Muscle of leg (tissue), 11 donors: ENCODE measurements around the gene NEK5. TPM values are rescaled to one million over a fixed set of nuclear protein-coding genes. Genes with fewer than 3 reads are reported as not detected.

Experiments used
- DNase-seq: peaks from one replicate; pipeline ENCODE4 v3.0.0; 2013
- H3K27ac ChIP-seq: one replicate; pipeline ENCODE4 v1.5.1; 2013; ENCODE audit warnings: mild to moderate bottlenecking, low read length, control low read depth
- H3K27me3 ChIP-seq: one replicate; pipeline ENCODE4 v1.6.1; 2013; ENCODE audit warnings: low read length; ENCODE audit not compliant: control insufficient read depth, insufficient read depth
- H3K36me3 ChIP-seq: one replicate; pipeline ENCODE4 v1.6.1; 2013; ENCODE audit warnings: low read length; ENCODE audit not compliant: control insufficient read depth, insufficient read depth
- H3K4me1 ChIP-seq: one replicate; pipeline ENCODE4 v1.6.1; 2013; ENCODE audit warnings: low read length; ENCODE audit not compliant: control insufficient read depth, insufficient read depth
- H3K4me3 ChIP-seq: one replicate; pipeline ENCODE4 v1.5.1; 2013; ENCODE audit warnings: low read length, control low read depth
- H3K9me3 ChIP-seq: replicated peaks from 2 replicates; pipeline ENCODE4 v1.6.1; 2013; ENCODE audit warnings: low read depth, low read length; ENCODE audit not compliant: control insufficient read depth
- WGBS: methylation state at CpG from one replicate; pipeline ENCODE4 v1.1.5; 2013; ENCODE audit warnings: missing lambda C conversion rate; ENCODE audit not compliant: insufficient coverage; 5-methylcytosine and 5-hydroxymethylcytosine counted together
- polyA plus RNA-seq, 8 donors: library from polyadenylated mRNA; unstranded; fragments of 120-200 nt; gene quantifications; one replicate each; pipeline versions ENCODE4 v1.2.1 to v1.2.3, GENCODE V29; 2013; ENCODE audit warnings: inconsistent platforms in 1 of 8, low replicate concordance in 1 of 8; ENCODE audit not compliant: insufficient read length in 8 of 8, insufficient read depth in 1 of 8
- total RNA-seq: library from RNA; stranded (reverse); fragments of 120-200 nt; gene quantifications from one replicate; pipeline ENCODE4 v1.2.4, GENCODE V29; 2013

NEK5 gene
- total and polyA plus RNA-seq, 9 donors = 0.34 to 1.1 (median 0.69) TPM

- WGBS = no CpG with 5 or more reads among the region's 5 CpGs
- H3K27me3 ChIP-seq = no peaks in the 10 kb centered on the region
- H3K27ac ChIP-seq = no peak overlapping the region
- peaks cover 8% of the 10 kb centered on the region for H3K4me1 ChIP-seq
- DNase-seq = no peak
- H3K9me3 ChIP-seq = no peaks in the 10 kb centered on the region
- H3K36me3 ChIP-seq = peaks cover 6% of the 10 kb centered on the region
- H3K4me3 ChIP-seq = no peak overlapping the region
Observed at GRCh38 chr13:52162279-52163101, 33.6 kb upstream of the NEK5 start.

GRCh38 chr13:52161181-52161646 lies 32.3 kb upstream of the NEK5 start:
- Histone ChIP-seq H3K27me3 (no peaks in the 10 kb centered on the region), H3K36me3 (peaks cover 6% of the 10 kb centered on the region), H3K9me3 (no peaks in the 10 kb centered on the region), H3K4me3 (no peak overlapping the region), H3K27ac (no peak overlapping the region), H3K4me1 (peaks cover 8% of the 10 kb centered on the region)
- DNase-seq = no peak
- 64% methylated on average over 2 of the region's 3 CpGs for WGBS

DNA sequence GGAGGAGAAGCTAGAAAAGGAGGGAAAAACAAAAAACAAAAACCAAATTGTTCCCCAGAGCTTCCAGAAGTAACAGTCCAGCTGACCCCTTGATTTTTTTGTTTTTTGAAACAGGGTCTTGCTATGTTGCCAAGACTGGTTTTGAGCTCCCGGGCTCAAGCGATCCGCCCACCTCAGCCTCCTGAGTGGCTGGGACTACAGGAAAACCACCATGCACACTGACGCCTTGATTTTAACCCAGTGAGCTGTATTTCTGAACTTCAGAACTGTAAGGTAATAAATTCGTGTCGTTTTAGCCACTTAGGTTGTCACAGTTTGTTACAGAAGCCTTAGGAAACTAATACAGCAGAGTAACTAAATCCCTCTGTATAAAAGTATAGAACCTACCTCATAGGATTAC lies 31.6 kb upstream of the NEK5 start:
- peaks cover 8% of the 10 kb centered on the region for H3K4me1 ChIP-seq
- no peaks in the 10 kb centered on the region for H3K27me3 ChIP-seq
- H3K9me3 ChIP-seq = no peaks in the 10 kb centered on the region
- DNase-seq = peak; percentile 14
- no peak overlapping the region for H3K27ac ChIP-seq
- peaks cover 2% of the 10 kb centered on the region for H3K36me3 ChIP-seq
- H3K4me3 ChIP-seq = no peak overlapping the region
- 38% methylated on average over 4 of the region's 6 CpGs for WGBS

- peaks cover 2% of the 10 kb centered on the region for H3K36me3 ChIP-seq
- DNase-seq = no peak
- H3K9me3 ChIP-seq = no peaks in the 10 kb centered on the region
- H3K4me3 ChIP-seq = no peak overlapping the region
- no peak overlapping the region for H3K27ac ChIP-seq
- H3K27me3 ChIP-seq = no peaks in the 10 kb centered on the region
- H3K4me1 ChIP-seq = peaks cover 8% of the 10 kb centered on the region
- WGBS = 91% methylated on average over 5 of the region's 6 CpGs
Observed at GRCh38 chr13:52160053-52160452, 31.2 kb upstream of the NEK5 start.

GRCh38 chr13:52159159-52159982 lies 30.5 kb upstream of the NEK5 start, which contains the start of gene NEK3:
Gene NEK3, minus strand, starts transcription at chr13:52159597. Its CDS starts 3,406 bp downstream, at chr13:52156191.
- H3K9me3 ChIP-seq = no peaks in the 10 kb centered on the region
- H3K4me3 ChIP-seq = peak within 1 kb of the TSS; percentile 81
- peak; percentile 89 for DNase-seq
- under 1% methylated on average over 70 of the region's 74 CpGs for WGBS
- peaks cover 2% of the 10 kb centered on the region for H3K36me3 ChIP-seq
- H3K27ac ChIP-seq = peak within 1 kb of the TSS; percentile 87
- H3K27me3 ChIP-seq = no peaks in the 10 kb centered on the region
- H3K4me1 ChIP-seq = peaks cover 8% of the 10 kb centered on the region

GRCh38 chr13:52158629-52159158 lies 29.8 kb upstream of the NEK5 start:
- H3K27ac ChIP-seq = peak overlapping the region; percentile 87
- peak; percentile 80 for DNase-seq
- peaks cover 2% of the 10 kb centered on the region for H3K36me3 ChIP-seq
- H3K27me3 ChIP-seq = no peaks in the 10 kb centered on the region
- H3K4me1 ChIP-seq = peaks cover 8% of the 10 kb centered on the region
- under 1% methylated on average over 9 of the region's 17 CpGs for WGBS
- no peaks in the 10 kb centered on the region for H3K9me3 ChIP-seq
- H3K4me3 ChIP-seq = peak overlapping the region; percentile 81

GRCh38 chr13:52156724-52157261 lies 27.9 kb upstream of the NEK5 start:
- Histone ChIP-seq H3K4me1 (peaks cover 8% of the 10 kb centered on the region), H3K36me3 (peaks cover 2% of the 10 kb centered on the region), H3K4me3 (no peak overlapping the region), H3K27ac (no peak overlapping the region), H3K9me3 (no peaks in the 10 kb centered on the region), H3K27me3 (no peaks in the 10 kb centered on the region)
- no peak for DNase-seq
- no CpG with 5 or more reads among the region's 1 CpG for WGBS

DNA sequence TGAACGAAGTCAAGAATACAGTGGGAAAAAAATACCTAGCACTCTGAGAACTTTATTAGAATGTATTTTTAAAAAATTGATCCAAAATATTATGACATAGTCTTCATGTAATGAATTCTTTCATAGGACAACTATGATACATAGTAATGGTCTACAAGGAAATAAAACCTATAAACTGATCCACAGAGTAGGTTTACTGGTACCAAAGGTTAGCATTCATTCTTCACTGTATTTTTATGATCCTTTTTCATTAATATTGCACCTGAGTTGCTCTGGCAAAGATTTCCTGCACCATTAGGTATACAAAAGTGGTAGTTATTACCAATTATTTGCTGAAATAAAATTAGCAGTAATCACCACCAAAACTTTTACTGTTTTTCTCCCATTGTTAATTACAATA lies 26.3 kb upstream of the NEK5 start:
- H3K27me3 ChIP-seq = no peaks in the 10 kb centered on the region
- no peak for DNase-seq
- no peak overlapping the region for H3K27ac ChIP-seq
- H3K9me3 ChIP-seq = no peaks in the 10 kb centered on the region
- H3K4me3 ChIP-seq = no peak overlapping the region
- WGBS = no CpG with 5 or more reads among the region's 1 CpG
- peaks cover 8% of the 10 kb centered on the region for H3K36me3 ChIP-seq
- peaks cover 6% of the 10 kb centered on the region for H3K4me1 ChIP-seq

- peaks cover 8% of the 10 kb centered on the region for H3K36me3 ChIP-seq
- H3K4me1 ChIP-seq = no peaks in the 10 kb centered on the region
- DNase-seq = no peak
- no peak overlapping the region for H3K4me3 ChIP-seq
- H3K27ac ChIP-seq = no peak overlapping the region
- no peaks in the 10 kb centered on the region for H3K9me3 ChIP-seq
- WGBS = no CpG with 5 or more reads among the region's 1 CpG
- no peaks in the 10 kb centered on the region for H3K27me3 ChIP-seq
Observed at GRCh38 chr13:52147225-52147624, 18.4 kb upstream of the NEK5 start.

- Histone ChIP-seq H3K9me3 (no peaks in the 10 kb centered on the region), H3K4me3 (no peak overlapping the region), H3K27ac (no peak overlapping the region), H3K27me3 (no peaks in the 10 kb centered on the region), H3K4me1 (no peaks in the 10 kb centered on the region), H3K36me3 (peaks cover 24% of the 10 kb centered on the region)
- WGBS = no CpG with 5 or more reads among the region's 2 CpGs
- DNase-seq = no peak
Observed at GRCh38 chr13:52141299-52141698, 12.4 kb upstream of the NEK5 start.
